ENCODE data around the gene AKR1B15.

GRCh38 chr7:134532180-134532953 lies 16.5 kb upstream of the AKR1B15 start:
- TF ChIP-seq CTCF (IDR thresholded peaks at IDR 0.05) (no peak), POLR2A (IDR thresholded peaks at IDR 0.05; ENCODE audit: low read depth) (no peak)

Data from esophagus muscularis mucosa (tissue), 3 donors.